HepG2 (cell line): ENCODE measurements around the gene SLX9. TPM values are rescaled to one million over a fixed set of nuclear protein-coding genes. Genes with fewer than 3 reads are reported as not detected.

ENCODE experiments used
- DNMT1 ChIP-seq: sonication (generic); formaldehyde crosslinking; IDR thresholded peaks from 2 replicates; pipeline ENCODE4 v1.5.1; 2020; ENCODE audit warnings: mild to moderate bottlenecking, missing genetic modification reagents
- GATAD2A ChIP-seq: IDR thresholded peaks from 2 replicates; pipeline ENCODE4 v1.6.1; 2016
- HINFP ChIP-seq: sonication (generic); formaldehyde crosslinking; IDR thresholded peaks from 2 replicates; pipeline ENCODE4 v1.4.0; 2020; ENCODE audit warnings: low read depth, mild to moderate bottlenecking, missing genetic modification reagents
- HOXA3 ChIP-seq: sonication (generic); formaldehyde crosslinking; IDR thresholded peaks from 2 replicates; pipeline ENCODE4 v1.5.0; 2020; ENCODE audit warnings: missing genetic modification reagents
- KMT2B ChIP-seq: IDR thresholded peaks from 2 replicates; pipeline ENCODE4 v1.6.1; 2016; ENCODE audit warnings: missing genetic modification reagents, missing compliant biosample characterization
- TEF ChIP-seq: sonication (generic); formaldehyde crosslinking; IDR thresholded peaks from 2 replicates; pipeline ENCODE4 v1.5.0; 2020; ENCODE audit warnings: missing genetic modification reagents
- THAP11 ChIP-seq: IDR thresholded peaks from 2 replicates; pipeline ENCODE4 v1.6.1; 2016; ENCODE audit warnings: missing biosample characterization, missing genetic modification reagents
- XRCC5 ChIP-seq: fragments of 200-400 bp; formaldehyde crosslinking; optimal IDR thresholded peaks from 2 replicates; pipeline ENCODE3; 2017; ENCODE audit warnings: mild to moderate bottlenecking, low read length
- ZBTB40 ChIP-seq, 2 experiments: fragments of 450-650 bp in 1 of 2; sonication (generic) in 1 of 2; formaldehyde crosslinking in 1 of 2; IDR thresholded peaks; 2 replicates each; pipeline versions ENCODE4 v1.6.1 to v1.8.0; 2016 to 2022; ENCODE audit warnings: antibody characterized with exemption in 1 of 2, mild to moderate bottlenecking in 1 of 2, missing genetic modification reagents in 1 of 2
- ZNF136 ChIP-seq: sonication (generic); formaldehyde crosslinking; IDR thresholded peaks from 2 replicates; pipeline ENCODE4 v1.8.1; 2022; ENCODE audit warnings: low read depth, mild to moderate bottlenecking, moderate library complexity, missing genetic modification reagents
- ZNF331 ChIP-seq: sonication (generic); formaldehyde crosslinking; IDR thresholded peaks from 2 replicates; pipeline ENCODE4 v1.4.0; 2020; ENCODE audit warnings: missing genetic modification reagents
- ZNF343 ChIP-seq: sonication (generic); formaldehyde crosslinking; IDR thresholded peaks from 2 replicates; pipeline ENCODE4 v1.4.0; 2020; ENCODE audit warnings: mild to moderate bottlenecking, missing genetic modification reagents
- ZNF503 ChIP-seq: sonication (generic); formaldehyde crosslinking; IDR thresholded peaks from 2 replicates; pipeline ENCODE4 v1.4.0; 2020; ENCODE audit warnings: missing genetic modification reagents
- ZNF547 ChIP-seq: sonication (generic); formaldehyde crosslinking; IDR thresholded peaks from 2 replicates; pipeline ENCODE4 v1.5.1; 2020; ENCODE audit warnings: mild to moderate bottlenecking, missing genetic modification reagents
- ZNF564 ChIP-seq: sonication (generic); formaldehyde crosslinking; IDR thresholded peaks from 2 replicates; pipeline ENCODE4 v1.8.1; 2023; ENCODE audit warnings: mild to moderate bottlenecking, missing genetic modification reagents
- ZNF773 ChIP-seq: sonication (generic); formaldehyde crosslinking; IDR thresholded peaks from 2 replicates; pipeline ENCODE4 v1.4.0; 2020; ENCODE audit warnings: missing genetic modification reagents, borderline replicate concordance
- ZNF83 ChIP-seq: sonication (generic); formaldehyde crosslinking; IDR thresholded peaks from 2 replicates; pipeline ENCODE4 v1.4.0; 2020; ENCODE audit warnings: missing genetic modification reagents, mild to moderate bottlenecking, borderline replicate concordance
- polyA plus RNA-seq, 8 experiments: library from polyadenylated mRNA; depleted of rRNA in 3 of 8; stranded (reverse) in 7 of 8; unstranded in 1 of 8; fragments of >200 nt; fragmentation: Illumina TruSeq in 4 of 8; extraction: Trizol in 4 of 8; gene quantifications; 2 replicates each; pipeline versions ENCODE4 v1.2.1 to v1.2.3, GENCODE V29; 2011 to 2016; ENCODE audit warnings: low read depth in 4 of 8, missing spikeins in 1 of 8, mixed read lengths in 1 of 8; ENCODE audit not compliant: insufficient read depth in 1 of 8
- total RNA-seq, 5 experiments: library from RNA; depleted of rRNA; stranded (reverse); fragments of >200 nt; fragmentation: Illumina TruSeq; extraction: Trizol; gene quantifications; 2 replicates each; pipeline ENCODE4 v1.2.3, GENCODE V29; 2016; ENCODE audit warnings: low read depth in 1 of 5

SLX9 gene
- total and polyA plus RNA-seq, 2 of the 13 experiments (the other 11 are each of a cell fraction or from before 2014, with no cell fraction given): 21.0 to 47.1 TPM

- TF ChIP-seq ZBTB40 (IDR thresholded peaks at IDR 0.05): no peak
- 0 out of 2 replicates have a peak, but pooled peaks have one; percentile 40 for TF ChIP-seq ZBTB40 (CRISPR knock-in tag; IDR thresholded peaks at IDR 0.05)
- TF ChIP-seq DNMT1: 0 out of 2 replicates have a peak, but pooled peaks have one; percentile 31
- TF ChIP-seq GATAD2A: peak; percentile 86
- no peak; the same call in 1 of the 2 replicates for TF ChIP-seq ZNF547 (CRISPR knock-in tag)
- TF ChIP-seq HINFP: 0 out of 2 replicates have a peak, but pooled peaks have one; percentile 48
- TF ChIP-seq ZNF503 (CRISPR knock-in tag): peak; percentile 58; the same call in 1 of the 2 replicates
- no peak for TF ChIP-seq ZNF83 (CRISPR knock-in tag)
- peak; percentile 86 for TF ChIP-seq ZNF331 (CRISPR knock-in tag)
- peak; percentile 71; the same call in 1 of the 2 replicates for TF ChIP-seq ZNF773 (CRISPR knock-in tag)
- no peak for TF ChIP-seq ZNF136 (CRISPR knock-in tag)
- peak; percentile 71 for TF ChIP-seq THAP11
- no peak for TF ChIP-seq ZNF343 (CRISPR knock-in tag)
- TF ChIP-seq ZNF564 (CRISPR knock-in tag): peak; percentile 72; the same call in 1 of the 2 replicates
- peak; percentile 48; the same call in 1 of the 2 replicates for TF ChIP-seq KMT2B (CRISPR knock-in tag)
- TF ChIP-seq HOXA3: peak; percentile 87
- peak; percentile 45 for TF ChIP-seq XRCC5
- no peak for TF ChIP-seq TEF
Observed at GRCh38 chr21:45013260-45013841, 73.5 kb downstream of the SLX9 start (continued).
